ENCODE data around the gene NKX2-4. TPM values are rescaled to one million over a fixed set of nuclear protein-coding genes. Genes with fewer than 3 reads are reported as not detected.
"Not testable (repeated sequence)": the region's sequence is repeated elsewhere in the genome, so short reads cannot be mapped to it uniquely, and the experiment has no call there.

Gene NKX2-4
- total RNA-seq, 1 donor from 2014 or later = not detected

DNA sequence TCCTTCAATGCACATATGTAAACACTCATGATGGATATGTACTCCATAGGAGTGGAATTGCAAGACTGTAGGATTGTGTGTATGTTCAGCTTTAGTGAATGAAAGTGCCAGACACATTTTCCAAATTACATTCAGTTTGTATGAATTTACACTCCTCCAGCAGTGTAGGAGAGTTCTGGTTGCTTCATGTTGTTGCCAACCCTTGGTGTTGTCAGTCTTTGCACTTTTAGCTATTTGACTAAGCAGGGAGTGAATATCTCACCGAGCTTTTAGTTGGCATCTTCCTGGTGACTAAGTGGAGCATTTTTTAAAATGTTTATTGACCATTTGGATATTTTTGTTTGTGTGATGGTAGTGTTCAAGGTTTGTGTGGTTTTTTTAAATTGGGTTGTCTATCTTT lies 23.9 kb downstream of the NKX2-4 start:
- TF ChIP-seq, protein P1, sequence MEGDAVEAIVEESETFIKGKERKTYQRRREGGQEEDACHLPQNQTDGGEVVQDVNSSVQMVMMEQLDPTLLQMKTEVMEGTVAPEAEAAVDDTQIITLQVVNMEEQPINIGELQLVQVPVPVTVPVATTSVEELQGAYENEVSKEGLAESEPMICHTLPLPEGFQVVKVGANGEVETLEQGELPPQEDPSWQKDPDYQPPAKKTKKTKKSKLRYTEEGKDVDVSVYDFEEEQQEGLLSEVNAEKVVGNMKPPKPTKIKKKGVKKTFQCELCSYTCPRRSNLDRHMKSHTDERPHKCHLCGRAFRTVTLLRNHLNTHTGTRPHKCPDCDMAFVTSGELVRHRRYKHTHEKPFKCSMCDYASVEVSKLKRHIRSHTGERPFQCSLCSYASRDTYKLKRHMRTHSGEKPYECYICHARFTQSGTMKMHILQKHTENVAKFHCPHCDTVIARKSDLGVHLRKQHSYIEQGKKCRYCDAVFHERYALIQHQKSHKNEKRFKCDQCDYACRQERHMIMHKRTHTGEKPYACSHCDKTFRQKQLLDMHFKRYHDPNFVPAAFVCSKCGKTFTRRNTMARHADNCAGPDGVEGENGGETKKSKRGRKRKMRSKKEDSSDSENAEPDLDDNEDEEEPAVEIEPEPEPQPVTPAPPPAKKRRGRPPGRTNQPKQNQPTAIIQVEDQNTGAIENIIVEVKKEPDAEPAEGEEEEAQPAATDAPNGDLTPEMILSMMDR (conservative IDR thresholded peaks at IDR 0.05; ENCODE audit: low read depth, low read length) = no peak
- no peak for DNase-seq (ENCODE audit: low read depth)
- no peak overlapping the region for H3K4me3 ChIP-seq (ENCODE audit: low read depth, low read length)

DNA sequence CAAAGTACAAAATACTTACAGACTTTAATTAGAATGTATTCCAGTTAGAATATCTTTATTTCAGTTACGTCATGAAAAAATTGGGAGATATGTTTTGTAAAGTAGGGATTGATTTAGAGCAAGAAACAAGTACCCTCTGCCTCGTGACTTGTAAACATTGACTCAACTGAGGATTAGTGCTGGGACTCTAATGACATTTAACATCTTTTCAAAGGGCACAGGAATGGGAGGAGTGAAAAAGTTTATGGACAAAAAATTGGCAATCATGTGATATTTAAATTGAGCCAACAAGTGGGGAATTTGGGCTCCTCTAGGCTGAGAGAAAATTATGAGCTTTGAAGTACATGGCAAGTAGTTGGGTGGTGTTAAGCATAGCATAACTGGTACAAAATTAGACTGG lies 25.3 kb downstream of the NKX2-4 start:
- DNase-seq (ENCODE audit: low read depth) = no peak
- H3K4me3 ChIP-seq (ENCODE audit: low read depth, low read length) = no peak overlapping the region
- TF ChIP-seq, protein P1 (conservative IDR thresholded peaks at IDR 0.05; ENCODE audit: low read depth, low read length) = no peak

DNA sequence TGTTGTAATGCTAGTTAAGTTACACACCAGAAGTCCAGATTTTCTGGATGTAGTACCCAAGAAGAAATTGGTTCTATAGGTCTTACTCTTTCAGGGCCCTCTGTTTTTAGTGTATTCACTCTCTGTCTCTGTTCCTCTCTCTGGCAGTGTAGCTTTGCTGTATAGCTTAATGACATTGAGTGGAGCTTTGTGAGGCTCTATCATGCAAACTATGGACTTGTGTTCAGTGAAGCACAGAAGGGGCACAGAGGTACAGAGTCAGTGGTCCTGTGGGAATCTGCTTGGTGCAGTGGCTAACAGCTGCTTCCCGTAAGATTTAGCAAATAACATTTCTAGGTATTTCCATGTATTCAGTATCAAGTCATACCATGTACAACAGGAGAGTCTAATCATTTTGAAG lies 26.1 kb downstream of the NKX2-4 start:
- no peak overlapping the region for H3K4me3 ChIP-seq (ENCODE audit: low read depth, low read length)
- TF ChIP-seq, protein P1 (conservative IDR thresholded peaks at IDR 0.05; ENCODE audit: low read depth, low read length) = no peak
- DNase-seq (ENCODE audit: low read depth) = no peak

DNA sequence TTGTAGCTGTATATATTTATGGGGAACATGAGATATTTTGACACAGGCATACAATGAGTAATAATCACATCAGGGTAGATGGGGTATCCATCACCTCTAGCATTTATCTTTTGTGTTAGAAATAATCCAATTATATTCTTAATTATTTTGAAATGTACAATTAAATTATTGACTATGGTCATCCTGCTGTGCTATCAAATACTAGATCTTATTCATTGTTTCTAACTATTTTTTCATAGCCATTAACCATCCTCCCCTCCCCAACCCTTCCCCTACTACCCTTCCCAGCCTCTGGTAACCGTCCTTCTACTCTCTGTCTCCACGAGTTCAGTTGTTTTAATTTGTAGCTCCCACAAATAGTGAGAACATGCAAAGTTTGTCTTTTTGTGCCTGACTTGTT lies 28.5 kb downstream of the NKX2-4 start:
- H3K4me3 ChIP-seq (ENCODE audit: low read depth, low read length) = no peak overlapping the region
- TF ChIP-seq, protein P1 (conservative IDR thresholded peaks at IDR 0.05; ENCODE audit: low read depth, low read length) = no peak
- DNase-seq (ENCODE audit: low read depth) = no peak

DNA sequence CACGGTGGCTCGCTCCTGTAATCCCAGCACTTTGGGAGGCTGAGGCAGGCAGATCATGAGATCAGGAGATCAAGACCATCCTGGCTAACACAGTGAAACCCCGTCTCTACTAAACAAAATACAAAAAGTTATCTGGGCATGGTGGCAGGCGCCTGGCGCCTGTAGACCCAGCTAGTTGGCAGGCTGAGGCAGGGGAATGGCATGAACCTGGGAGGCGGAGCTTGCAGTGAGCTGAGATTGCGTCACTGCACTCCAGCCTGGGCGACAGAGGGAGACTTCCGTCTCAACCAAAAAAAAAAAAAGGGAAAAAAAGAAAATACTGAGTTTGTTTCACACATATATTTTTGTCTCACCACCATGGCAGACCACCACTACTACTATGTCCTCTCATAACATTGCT lies 31.1 kb downstream of the NKX2-4 start:
- not testable (repeated sequence) for DNase-seq (ENCODE audit: low read depth); H3K4me3 ChIP-seq (ENCODE audit: low read depth, low read length)

DNA sequence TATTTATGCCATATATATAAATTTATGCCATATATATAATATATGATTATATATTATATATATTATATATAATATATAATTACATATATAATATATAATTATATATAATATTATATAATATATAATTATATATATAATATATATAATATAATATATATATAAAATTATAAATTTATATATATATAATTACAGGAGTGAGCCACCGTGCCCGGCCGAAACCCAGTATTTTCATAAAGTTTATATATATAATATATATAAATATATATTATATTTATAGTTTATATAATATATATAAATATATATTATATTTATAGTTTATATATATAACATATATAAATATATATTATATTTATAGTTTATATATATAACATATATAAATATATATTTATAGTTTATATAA lies 31.6 kb downstream of the NKX2-4 start:
- DNase-seq (ENCODE audit: low read depth) = no peak
- no peak overlapping the region for H3K4me3 ChIP-seq (ENCODE audit: low read depth, low read length)
- TF ChIP-seq, protein P1 (conservative IDR thresholded peaks at IDR 0.05; ENCODE audit: low read depth, low read length) = no peak

DNA sequence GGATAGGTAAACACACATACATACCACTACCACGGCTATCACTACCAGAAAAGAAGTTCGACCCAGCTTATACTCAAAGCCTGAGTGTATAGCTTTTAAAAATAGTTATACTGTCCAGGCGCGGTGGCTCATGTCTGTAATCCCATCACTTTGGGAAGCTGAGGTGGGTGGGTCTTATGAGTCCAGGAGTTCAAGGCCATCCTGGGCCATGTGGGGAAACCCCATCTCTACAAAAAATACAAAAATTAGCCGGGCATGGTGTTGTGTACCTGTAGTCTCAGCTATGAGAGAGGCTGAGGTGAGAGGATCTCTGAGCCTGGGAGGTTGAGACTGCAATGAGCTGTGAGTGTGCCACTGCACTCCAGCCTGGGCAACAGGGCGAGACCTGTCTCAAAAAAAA lies 32.9 kb downstream of the NKX2-4 start:
- no peak overlapping the region for H3K4me3 ChIP-seq (ENCODE audit: low read depth, low read length)
- DNase-seq (ENCODE audit: low read depth) = no peak
- TF ChIP-seq, protein P1 (conservative IDR thresholded peaks at IDR 0.05; ENCODE audit: low read depth, low read length) = no peak

DNA sequence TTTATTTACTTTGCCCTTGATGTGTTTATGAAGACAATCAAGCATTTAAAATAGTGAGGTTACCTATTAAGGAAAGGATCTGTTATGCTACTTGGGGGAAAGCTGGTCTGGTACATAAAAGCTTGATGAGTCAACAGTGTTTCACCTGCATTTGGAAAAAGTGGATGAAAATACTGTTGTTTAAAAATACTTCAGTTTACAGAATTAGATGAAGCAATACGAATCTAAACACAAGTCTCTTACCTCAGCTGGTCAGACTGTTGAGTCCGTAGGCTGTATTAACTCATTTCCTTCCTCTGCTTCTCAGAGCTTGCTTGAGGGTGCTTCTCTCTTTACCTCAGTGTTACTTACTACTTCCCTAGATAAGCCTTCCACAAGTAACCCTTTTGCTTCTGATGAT lies 36.1 kb downstream of the NKX2-4 start:
- TF ChIP-seq, protein P1 (conservative IDR thresholded peaks at IDR 0.05; ENCODE audit: low read depth, low read length) = no peak
- DNase-seq (ENCODE audit: low read depth) = peak; percentile 42
- H3K4me3 ChIP-seq (ENCODE audit: low read depth, low read length) = no peak overlapping the region
